ENCODE results near the gene PCDHGA10.
"Not testable (repeated sequence)": the region's sequence is repeated elsewhere in the genome, so short reads cannot be mapped to it uniquely, and the experiment has no call there.

The PCDHGA10 gene

DNA sequence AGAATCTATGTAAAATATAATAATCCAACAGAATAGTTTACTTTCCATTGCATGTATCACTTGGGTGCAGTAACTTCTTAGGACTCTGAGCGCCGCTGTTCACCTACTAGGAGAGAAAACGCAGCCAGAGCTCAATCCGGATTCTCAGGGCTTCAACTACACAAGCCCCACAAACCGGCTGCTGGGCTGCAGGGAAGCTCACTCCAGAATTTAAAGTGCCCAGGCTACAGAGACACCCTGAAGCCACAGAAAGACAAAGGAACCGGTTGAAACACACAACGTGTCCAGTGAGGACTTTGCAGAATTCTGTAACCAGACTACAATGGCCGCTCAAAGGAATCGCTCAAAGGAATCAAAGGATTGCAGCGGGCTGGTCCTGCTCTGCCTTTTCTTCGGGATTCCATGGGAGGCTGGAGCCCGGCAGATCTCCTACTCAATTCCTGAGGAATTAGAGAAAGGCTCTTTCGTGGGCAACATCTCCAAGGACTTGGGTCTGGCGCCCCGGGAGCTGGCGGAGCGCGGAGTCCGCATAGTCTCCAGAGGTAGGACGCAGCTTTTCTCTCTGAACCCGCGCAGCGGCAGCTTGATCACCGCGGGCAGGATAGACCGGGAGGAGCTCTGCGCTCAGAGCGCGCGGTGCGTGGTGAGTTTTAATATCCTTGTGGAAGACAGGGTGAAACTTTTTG lies at the start of gene PCDHGA10:
Gene PCDHGA10, plus strand, starts transcription at position 134 of the 686 bp plus-strand sequence. Its CDS starts 189 bp downstream, at position 323.
- DNase-seq = peak; percentile 17

DNA sequence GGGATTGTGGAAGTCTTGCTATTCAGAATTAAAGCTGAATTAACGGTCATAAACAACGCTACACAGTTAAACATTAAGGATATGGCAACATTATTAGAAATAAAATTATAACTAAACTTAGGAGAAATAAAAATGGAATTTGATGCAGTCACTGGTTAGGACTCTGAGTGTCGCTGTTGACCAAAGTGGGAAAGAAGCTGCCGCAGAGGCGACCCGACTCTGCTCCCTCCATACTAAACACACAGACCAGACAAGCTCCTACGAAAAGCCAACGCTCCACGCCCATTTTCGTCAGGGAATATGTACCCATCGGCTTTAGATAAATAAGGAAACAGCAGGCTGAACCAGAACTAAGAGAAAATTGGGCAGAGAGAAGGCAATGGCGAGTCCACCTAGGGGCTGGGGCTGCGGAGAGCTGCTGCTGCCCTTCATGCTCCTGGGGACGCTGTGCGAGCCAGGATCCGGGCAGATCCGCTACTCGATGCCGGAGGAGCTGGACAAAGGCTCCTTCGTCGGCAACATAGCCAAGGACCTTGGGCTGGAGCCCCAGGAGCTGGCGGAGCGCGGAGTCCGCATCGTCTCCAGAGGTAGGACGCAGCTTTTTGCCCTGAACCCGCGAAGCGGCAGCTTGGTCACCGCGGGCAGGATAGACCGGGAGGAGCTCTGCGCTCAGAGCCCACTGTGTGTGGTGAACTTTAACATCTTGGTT lies 48.7 kb upstream of the PCDHGA10 start, which contains the start of gene PCDHGA5:
Gene PCDHGA5, plus strand, starts transcription at position 211 of the 709 bp plus-strand sequence. Its CDS starts 169 bp downstream, at position 380.
- no peak for DNase-seq

DNA sequence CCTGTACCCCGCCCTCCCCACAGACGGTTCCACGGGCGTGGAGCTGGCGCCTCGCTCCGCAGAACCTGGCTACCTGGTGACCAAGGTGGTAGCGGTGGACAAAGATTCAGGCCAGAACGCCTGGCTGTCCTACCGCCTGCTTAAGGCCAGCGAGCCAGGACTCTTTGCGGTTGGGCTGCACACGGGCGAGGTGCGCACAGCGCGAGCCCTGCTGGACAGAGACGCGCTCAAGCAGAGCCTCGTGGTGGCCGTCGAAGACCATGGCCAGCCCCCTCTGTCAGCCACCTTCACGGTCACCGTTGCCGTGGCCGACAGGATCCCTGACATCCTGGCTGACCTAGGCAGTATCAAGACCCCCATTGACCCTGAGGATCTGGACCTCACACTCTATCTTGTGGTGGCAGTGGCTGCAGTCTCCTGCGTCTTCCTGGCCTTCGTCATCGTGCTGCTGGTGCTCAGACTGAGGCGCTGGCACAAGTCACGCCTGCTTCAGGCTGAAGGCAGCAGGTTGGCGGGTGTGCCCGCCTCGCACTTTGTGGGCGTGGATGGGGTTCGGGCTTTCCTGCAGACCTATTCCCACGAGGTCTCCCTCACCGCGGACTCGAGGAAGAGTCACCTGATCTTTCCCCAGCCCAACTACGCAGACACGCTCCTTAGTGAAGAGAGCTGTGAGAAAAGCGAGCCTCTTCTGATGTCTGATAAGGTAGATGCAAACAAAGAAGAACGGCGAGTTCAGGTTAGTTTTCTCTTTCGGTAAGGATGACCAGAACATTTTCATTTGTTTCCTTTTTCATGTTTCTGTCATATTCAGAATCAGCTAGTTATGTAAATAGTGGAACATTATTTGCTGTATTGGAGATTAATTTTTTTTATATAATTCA lies 46.5 kb upstream of the PCDHGA10 start:
- no peak for DNase-seq

DNA sequence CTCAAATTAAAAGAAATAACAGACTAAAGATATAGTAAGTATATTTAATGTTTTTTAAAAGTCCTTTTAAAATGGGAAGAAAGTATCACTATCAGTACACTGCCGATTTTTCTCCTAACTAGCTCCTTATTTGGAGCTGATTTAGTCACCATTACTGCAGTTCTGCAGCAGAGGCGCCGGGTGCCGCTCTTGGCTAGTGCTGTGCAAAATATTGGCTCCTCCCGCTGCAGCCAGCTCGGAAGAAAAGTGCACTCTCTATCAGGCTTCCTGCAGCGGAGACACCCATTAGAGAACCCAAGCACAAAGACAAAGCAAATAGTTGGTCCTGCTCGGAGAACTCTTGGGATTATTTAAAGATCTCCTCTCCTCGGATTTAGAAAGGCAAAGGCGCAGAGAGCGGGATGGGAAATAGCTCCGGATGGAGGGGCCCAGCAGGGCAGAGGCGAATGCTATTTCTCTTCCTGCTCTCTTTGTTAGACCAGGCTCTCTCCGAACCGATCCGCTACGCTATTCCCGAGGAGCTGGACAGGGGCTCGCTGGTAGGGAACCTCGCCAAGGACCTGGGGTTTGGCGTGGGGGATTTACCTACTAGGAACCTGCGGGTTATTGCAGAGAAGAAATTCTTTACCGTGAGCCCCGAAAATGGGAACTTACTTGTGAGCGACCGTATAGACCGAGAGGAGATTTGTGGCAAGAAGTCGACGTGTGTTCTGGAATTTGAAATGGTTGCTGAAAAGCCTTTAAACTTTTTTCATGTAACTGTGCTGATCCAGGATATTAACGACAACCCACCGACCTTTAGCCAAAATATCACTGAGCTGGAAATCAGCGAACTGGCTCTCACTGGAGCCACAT lies 42.6 kb upstream of the PCDHGA10 start, which contains the start of gene PCDHGB3:
Gene PCDHGB3, plus strand, starts transcription at position 249 of the 855 bp plus-strand sequence. Its CDS starts 153 bp downstream, at position 402.
- DNase-seq = no peak

DNA sequence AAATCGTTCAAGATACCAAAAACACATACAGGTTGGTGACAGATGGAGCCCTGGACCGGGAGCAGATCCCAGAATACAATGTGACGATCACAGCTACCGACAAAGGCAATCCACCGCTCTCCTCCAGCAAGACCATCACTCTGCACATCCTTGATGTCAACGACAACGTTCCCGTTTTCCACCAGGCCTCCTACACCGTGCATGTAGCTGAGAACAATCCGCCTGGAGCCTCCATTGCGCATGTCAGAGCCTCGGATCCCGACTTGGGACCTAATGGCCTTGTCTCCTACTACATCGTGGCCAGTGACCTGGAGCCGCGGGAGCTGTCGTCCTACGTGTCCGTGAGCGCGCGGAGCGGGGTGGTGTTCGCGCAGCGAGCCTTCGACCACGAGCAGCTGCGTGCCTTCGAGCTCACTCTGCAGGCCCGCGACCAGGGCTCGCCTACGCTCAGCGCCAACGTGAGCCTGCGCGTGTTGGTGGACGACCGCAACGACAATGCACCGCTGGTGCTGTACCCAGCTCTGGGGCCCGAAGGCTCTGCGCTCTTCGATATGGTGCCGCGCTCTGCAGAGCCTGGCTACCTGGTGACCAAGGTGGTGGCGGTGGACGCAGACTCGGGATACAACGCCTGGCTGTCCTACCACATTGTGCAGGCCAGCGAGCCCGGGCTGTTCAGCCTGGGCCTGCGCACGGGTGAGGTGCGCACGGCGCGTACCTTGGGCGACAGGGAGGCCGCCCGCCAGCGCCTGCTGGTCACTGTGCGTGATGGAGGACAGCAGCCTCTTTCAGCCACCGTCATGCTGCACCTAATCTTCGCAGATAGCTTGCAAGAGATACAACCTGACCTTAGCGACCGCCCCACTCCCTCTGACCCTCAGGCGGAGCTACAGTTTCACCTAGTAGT lies 41.0 kb upstream of the PCDHGA10 start:
- DNase-seq = no peak

DNA sequence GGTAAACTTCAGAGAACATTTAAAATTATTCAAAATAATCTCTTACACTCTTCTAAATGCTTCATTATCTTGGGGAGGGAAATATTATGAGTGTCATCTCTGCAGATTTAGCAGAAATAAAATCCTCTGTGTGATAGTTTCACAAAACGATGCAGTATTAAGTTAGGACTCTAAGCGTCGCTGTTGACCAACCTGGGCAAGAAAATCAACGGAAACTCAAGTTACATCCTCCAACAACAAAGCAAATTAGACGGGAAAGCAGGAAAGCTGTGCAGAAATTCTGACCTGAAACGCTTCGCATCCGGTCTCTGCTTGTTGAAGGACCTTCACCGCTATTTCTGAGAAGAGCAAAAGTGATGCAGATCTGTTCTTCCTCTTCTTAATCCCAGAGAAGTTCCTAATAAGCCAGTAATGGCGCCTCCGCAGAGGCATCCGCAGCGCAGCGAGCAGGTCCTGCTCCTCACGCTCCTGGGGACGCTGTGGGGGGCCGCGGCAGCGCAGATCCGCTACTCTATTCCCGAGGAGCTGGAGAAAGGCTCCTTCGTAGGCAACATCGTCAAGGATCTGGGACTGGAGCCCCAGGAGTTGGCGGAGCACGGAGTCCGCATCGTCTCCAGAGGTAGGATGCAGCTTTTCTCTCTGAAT lies 39.0 kb upstream of the PCDHGA10 start, which contains the start of gene PCDHGA6:
Gene PCDHGA6, plus strand, starts transcription at position 219 of the 645 bp plus-strand sequence. Its CDS starts 193 bp downstream, at position 412.
- DNase-seq = no peak

DNA sequence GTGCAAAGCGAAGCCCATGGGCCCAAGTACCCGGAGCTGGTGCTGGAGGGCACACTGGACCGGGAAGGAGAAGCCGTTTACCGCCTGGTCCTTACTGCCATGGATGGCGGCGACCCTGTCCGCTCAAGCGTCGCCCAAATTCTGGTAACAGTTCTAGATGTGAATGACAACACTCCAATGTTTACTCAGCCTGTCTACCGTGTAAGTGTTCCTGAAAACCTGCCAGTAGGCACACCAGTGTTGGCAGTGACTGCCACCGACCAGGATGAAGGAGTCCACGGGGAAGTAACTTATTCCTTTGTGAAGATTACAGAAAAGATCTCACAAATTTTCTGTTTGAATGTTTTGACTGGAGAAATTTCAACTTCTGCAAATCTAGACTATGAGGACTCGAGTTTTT lies 38.2 kb upstream of the PCDHGA10 start:
- DNase-seq = no peak

DNA sequence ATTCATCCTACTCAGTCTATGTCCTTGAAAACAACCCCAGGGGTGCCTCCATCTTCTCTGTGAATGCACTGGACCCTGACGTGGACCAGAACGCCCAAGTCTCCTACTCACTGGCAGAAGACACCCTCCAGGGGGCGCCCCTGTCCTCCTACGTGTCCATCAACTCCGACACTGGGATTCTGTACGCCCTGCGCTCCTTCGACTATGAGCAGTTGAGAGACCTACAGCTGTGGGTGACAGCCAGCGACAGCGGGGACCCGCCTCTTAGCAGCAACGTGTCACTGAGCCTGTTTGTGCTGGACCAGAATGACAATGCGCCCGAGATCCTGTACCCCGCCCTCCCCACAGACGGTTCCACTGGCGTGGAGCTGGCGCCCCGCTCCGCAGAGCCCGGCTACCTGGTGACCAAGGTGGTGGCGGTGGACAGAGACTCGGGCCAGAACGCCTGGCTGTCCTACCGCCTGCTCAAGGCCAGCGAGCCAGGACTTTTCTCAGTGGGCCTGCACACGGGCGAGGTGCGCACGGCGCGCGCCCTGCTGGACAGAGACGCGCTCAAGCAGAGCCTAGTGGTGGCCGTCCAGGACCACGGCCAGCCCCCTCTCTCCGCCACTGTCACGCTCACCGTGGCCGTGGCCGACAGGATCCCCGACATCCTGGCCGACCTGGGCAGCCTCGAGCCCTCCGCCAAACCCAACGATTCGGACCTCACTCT lies 37.2 kb upstream of the PCDHGA10 start:
- DNase-seq = not testable (repeated sequence)

DNA sequence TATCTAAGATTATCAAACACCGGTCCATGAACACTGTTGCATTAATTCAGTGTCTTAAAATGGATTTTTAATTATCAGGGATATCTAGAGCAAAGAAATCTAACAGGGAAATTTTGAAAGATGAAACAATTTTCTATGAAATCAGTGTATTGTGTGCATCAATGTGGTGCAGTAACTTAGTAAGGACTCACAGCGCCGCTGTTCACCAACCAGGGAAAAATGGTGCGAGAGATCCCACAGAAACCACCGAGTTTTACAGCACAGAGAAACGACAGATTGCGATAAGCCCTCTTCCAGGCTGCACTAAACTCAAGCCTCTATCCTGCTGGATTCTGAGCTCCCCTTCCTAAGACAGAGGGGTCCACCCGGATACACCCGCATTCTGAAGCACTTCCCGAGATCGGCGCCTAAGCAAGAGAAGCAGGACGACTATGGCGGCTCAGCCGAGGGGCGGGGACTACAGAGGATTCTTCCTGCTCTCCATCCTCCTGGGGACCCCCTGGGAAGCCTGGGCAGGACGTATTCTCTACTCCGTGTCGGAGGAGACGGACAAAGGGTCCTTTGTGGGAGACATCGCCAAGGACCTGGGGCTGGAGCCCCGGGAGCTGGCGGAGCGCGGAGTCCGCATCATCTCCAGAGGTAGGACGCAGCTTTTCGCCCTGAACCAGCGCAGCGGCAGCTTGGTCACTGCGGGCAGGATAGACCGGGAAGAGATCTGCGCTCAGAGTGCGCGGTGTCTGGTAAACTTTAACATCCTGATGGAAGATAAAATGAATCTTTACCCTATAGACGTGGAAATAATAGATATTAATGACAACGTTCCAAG lies 30.1 kb upstream of the PCDHGA10 start, which contains the start of gene PCDHGA7:
Gene PCDHGA7, plus strand, starts transcription at position 274 of the 826 bp plus-strand sequence. Its CDS starts 158 bp downstream, at position 432.
- DNase-seq = no peak

DNA sequence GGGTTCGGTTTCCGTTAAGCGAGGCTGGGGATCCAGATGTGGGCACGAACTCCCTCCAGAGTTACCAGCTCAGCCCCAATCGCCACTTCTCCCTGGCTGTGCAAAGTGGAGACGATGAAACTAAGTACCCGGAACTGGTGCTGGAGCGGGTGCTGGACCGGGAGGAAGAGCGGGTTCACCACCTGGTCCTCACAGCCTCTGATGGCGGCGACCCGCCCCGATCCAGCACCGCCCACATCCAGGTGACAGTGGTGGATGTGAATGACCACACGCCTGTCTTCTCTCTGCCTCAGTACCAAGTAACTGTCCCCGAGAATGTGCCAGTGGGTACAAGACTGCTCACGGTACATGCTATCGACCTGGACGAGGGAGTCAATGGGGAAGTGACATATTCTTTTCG lies 29.4 kb upstream of the PCDHGA10 start:
- no peak for DNase-seq

DNA sequence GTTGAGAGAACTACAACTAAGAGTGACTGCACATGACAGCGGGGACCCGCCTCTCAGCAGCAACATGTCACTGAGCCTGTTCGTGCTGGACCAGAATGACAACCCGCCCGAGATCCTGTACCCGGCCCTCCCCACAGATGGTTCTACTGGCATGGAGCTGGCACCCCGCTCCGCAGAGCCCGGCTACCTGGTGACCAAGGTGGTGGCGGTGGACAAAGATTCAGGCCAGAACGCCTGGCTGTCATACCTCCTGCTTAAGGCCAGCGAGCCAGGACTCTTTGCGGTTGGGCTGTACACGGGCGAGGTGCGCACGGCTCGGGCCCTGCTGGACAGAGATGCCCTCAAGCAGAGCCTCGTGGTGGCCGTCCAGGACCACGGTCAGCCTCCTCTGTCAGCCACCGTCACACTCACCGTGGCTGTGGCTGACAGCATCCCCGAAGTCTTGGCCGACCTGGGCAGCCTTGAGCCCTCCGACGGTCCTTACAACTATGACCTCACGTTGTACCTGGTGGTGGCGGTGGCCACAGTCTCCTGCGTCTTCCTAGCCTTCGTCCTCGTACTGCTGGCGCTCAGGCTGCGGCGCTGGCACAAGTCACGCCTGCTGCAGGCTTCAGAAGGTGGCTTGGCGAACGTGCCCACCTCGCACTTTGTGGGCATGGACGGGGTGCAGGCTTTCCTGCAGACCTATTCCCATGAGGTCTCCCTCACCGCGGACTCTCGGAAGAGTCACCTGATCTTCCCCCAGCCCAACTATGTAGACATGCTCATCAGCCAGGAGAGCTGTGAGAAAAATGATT lies 28.1 kb upstream of the PCDHGA10 start:
- DNase-seq = no peak

DNA sequence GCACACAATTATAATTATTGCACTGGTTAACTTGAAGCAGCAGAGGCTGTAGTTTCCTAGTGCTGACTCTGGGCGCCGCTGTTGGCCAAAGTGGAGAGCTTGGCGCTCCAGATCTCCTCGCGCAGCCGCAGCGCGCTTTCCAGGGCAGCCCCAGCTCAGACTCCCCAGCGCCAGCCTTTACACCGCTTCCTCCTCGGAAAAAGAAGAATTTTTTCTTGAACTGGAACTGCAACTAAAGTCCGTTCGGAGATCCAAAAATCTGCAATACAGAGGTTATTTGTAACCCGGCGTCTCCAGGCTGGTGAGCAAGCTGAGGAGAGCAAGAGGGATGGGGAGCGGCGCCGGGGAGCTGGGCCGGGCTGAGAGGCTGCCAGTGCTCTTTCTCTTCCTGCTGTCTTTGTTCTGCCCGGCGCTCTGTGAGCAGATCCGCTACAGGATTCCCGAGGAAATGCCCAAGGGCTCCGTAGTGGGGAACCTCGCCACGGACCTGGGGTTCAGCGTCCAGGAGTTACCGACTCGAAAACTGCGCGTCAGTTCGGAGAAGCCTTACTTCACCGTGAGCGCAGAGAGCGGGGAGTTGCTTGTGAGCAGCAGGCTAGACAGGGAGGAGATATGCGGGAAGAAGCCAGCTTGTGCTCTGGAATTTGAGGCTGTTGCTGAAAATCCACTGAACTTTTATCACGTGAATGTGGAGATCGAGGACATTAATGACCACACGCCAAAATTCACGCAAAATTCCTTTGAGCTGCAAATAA lies 25.1 kb upstream of the PCDHGA10 start, which contains the start of gene PCDHGB4:
Gene PCDHGB4, plus strand, starts transcription at position 142 of the 755 bp plus-strand sequence. Its CDS starts 187 bp downstream, at position 329.
- DNase-seq = not testable (repeated sequence)

DNA sequence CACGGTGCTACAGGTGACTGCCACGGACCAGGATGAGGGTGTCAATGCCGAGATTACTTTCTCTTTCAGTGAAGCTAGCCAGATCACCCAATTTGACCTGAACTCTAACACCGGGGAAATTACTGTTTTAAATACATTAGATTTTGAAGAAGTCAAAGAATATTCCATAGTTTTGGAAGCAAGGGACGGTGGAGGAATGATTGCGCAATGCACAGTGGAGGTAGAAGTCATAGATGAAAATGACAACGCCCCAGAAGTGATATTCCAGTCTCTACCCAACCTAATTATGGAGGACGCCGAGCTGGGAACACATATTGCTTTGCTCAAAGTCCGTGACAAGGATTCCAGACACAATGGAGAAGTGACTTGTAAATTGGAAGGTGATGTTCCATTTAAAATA lies 24.1 kb upstream of the PCDHGA10 start:
- no peak for DNase-seq

DNA sequence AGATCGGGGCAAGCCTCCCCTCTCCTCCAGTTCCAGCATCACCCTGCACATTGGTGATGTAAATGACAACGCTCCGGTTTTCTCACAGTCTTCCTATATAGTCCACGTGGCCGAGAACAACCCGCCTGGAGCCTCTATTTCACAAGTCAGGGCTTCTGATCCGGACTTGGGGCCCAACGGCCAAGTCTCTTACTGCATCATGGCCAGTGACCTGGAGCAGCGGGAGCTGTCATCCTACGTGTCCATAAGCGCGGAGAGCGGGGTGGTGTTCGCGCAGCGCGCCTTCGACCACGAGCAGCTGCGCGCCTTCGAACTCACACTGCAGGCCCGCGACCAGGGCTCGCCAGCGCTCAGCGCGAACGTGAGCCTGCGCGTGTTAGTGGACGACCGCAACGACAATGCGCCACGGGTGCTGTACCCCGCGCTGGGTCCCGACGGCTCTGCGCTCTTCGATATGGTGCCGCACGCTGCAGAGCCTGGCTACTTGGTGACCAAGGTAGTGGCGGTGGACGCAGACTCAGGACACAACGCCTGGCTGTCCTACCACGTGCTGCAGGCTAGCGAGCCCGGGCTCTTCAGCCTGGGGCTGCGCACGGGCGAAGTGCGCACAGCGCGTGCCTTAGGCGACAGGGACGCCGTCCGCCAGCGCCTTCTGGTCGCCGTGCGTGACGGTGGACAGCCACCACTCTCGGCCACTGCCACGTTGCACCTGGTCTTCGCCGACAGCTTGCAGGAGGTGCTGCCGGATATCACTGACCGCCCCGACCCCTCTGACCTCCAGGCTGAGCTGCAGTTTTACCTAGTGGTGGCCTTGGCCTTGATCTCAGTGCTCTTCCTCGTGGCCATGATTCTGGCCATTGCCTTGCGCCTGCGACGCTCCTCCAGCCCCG lies 23.4 kb upstream of the PCDHGA10 start:
- no peak for DNase-seq

DNA sequence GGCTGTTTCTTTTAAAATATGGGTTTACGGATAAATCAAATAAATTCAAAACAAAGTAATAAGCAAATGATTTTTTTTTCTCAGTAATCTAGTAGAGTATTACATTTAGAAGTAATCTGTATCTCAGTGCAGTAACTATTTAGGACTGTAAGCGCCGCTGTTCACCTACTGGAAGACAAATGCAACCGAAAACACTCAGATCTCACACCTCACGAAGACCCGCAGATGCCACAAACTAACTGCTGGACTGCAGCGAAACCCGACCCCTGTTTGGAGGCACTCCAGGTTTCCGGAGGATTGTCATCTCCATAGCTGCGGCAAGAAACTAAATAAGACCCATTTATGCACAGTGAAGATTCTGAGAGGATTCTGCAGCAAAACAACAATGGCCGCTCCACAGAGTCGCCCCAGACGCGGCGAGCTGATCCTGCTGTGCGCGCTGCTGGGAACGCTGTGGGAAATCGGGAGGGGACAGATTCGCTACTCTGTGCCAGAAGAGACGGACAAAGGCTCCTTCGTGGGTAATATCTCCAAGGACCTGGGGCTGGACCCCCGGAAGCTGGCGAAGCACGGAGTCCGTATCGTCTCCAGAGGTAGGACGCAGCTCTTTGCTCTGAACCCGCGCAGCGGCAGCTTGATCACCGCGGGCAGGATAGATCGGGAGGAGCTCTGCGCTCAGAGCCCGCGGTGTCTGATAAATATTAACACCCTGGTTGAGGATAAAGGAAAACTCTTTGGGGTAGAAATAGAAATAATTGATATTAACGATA lies 20.2 kb upstream of the PCDHGA10 start, which contains the start of gene PCDHGA8:
Gene PCDHGA8, plus strand, starts transcription at position 205 of the 770 bp plus-strand sequence. Its CDS starts 181 bp downstream, at position 386.
- DNase-seq = no peak
